Nucleus accumbens (tissue), 56 donors: ENCODE results near the gene NTM.

Experiments used
- DNase-seq, 56 donors: peaks; one replicate each; lab custom pipeline; 2025; lab: John Stamatoyannopoulos, UW

The NTM gene

GRCh38 chr11:131372234-131372962, 2.0 kb downstream of the NTM start:
- peak in 4 of 56 donors; percentile 15 to 41 (median 34) for DNase-seq

GRCh38 chr11:131373095-131373725, 2.8 kb downstream of the NTM start:
- no peak for DNase-seq

- no peak for DNase-seq
Measured at GRCh38 chr11:131373756-131374155, 3.3 kb downstream of the NTM start.

- DNase-seq: no peak
Measured at GRCh38 chr11:131375421-131375820, 5.0 kb downstream of the NTM start.

- DNase-seq: peak in 3 of 56 donors; percentile 8 to 16 (median 15)
Measured at GRCh38 chr11:131375915-131376314, 5.5 kb downstream of the NTM start.

GRCh38 chr11:131378931-131379330, 8.5 kb downstream of the NTM start:
- DNase-seq: no peak

GRCh38 chr11:131385763-131386390, 15.5 kb downstream of the NTM start:
- DNase-seq: no peak

- no peak for DNase-seq
Measured at GRCh38 chr11:131386408-131386807, 16.0 kb downstream of the NTM start.

- DNase-seq: no peak
Measured at GRCh38 chr11:131388030-131388429, 17.6 kb downstream of the NTM start.

GRCh38 chr11:131389582-131389981, 19.2 kb downstream of the NTM start:
- DNase-seq: no peak

GRCh38 chr11:131391176-131391575, 20.8 kb downstream of the NTM start:
- DNase-seq: peak in 7 of 56 donors; percentile 10 to 40 (median 25)

- peak in 10 of 56 donors; percentile 7 to 51 (median 33) for DNase-seq
Measured at GRCh38 chr11:131392528-131393255, 22.3 kb downstream of the NTM start.

GRCh38 chr11:131393691-131394090, 23.3 kb downstream of the NTM start:
- DNase-seq: no peak

GRCh38 chr11:131397675-131398074, 27.3 kb downstream of the NTM start:
- no peak for DNase-seq

- no peak for DNase-seq
Measured at GRCh38 chr11:131402040-131402439, 31.6 kb downstream of the NTM start.

GRCh38 chr11:131404010-131404409, 33.6 kb downstream of the NTM start:
- no peak for DNase-seq

GRCh38 chr11:131408025-131408640, 37.7 kb downstream of the NTM start:
- peak in 14 of 56 donors; percentile 5 to 34 (median 15) for DNase-seq

- no peak for DNase-seq
Measured at GRCh38 chr11:131409345-131409744, 38.9 kb downstream of the NTM start.

GRCh38 chr11:131411636-131412035, 41.2 kb downstream of the NTM start:
- DNase-seq: no peak

- no peak for DNase-seq
Measured at GRCh38 chr11:131412061-131412460, 41.6 kb downstream of the NTM start.
